Coronary artery (tissue), 2 donors: Measurements from ENCODE around the gene GDPD5.

Source experiments
- DNase-seq: peaks from one replicate; pipeline ENCODE4 v3.0.0-alpha.2; 2017; ENCODE audit warnings: low spot score
- H3K27ac ChIP-seq, 2 donors: fragments of 200-600 bp; sonication (generic); one replicate each; pipeline ENCODE4 v1.5.1; 2016 to 2019
- H3K4me3 ChIP-seq: fragments of 200-600 bp; sonication (generic); 2 replicates; pipeline ENCODE4 v1.5.1; 2016; ENCODE audit warnings: mild to moderate bottlenecking, moderate library complexity
- CTCF ChIP-seq: fragments of 200-600 bp; sonication (generic); IDR thresholded peaks from one replicate; pipeline ENCODE4 v1.5.1; 2019; ENCODE audit warnings: antibody characterized with exemption

The GDPD5 gene

DNA sequence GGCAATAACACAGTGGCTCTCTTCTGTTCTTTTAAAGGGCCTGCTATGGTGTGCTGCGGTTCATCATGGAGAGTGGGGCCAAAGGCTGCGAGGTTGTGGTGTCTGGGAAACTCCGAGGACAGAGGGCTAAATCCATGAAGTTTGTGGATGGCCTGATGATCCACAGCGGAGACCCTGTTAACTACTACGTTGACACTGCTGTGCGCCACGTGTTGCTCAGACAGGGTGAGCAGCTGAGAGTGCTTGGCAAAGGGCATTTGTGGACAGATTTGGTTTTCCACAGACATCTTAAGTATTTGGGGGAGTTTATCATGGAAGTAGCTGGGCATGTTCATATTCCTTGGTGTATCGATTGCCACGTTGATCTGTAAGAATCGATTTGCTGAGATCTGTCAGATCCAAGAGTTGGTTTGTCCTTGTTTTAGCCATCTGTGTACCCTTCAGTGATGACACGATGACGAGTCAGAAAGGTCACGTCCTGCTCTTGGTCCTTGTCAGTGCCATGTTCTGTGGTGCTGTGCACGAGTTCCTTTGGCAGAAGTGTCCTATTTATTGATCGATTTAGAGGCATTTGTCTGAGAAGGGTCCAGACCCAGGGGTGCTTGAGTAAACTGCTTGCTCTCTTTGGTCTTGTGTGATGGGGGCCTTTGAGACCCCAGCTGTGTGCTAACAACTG is 121.6 kb downstream of the GDPD5 start:
- Histone ChIP-seq H3K4me3 (no peak overlapping the region), H3K27ac (no peak overlapping the region)
- DNase-seq, result no peak
- no peak for TF ChIP-seq CTCF

DNA sequence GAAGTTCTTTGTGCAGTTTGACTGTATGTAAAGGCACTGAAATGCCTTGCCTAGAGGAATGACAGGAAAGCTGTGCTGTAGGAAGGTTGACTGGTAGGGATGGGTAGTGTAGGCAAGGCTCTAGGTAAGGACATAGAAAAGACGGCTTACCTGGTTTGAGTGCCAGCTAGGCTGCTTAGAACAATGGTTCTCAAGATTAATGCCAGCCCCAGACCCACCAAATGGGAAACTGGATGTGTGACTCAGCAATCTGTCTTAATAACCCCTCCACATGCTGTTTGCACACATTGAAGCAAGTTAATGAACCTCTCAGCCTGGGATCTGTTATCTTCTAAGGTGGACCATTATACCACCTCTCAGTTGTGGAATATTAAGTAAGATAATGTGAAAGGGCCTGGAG is 122.7 kb downstream of the GDPD5 start:
- no peak for TF ChIP-seq CTCF
- no peak for DNase-seq
- no peak overlapping the region for H3K4me3 ChIP-seq
- no peak overlapping the region for H3K27ac ChIP-seq

DNA sequence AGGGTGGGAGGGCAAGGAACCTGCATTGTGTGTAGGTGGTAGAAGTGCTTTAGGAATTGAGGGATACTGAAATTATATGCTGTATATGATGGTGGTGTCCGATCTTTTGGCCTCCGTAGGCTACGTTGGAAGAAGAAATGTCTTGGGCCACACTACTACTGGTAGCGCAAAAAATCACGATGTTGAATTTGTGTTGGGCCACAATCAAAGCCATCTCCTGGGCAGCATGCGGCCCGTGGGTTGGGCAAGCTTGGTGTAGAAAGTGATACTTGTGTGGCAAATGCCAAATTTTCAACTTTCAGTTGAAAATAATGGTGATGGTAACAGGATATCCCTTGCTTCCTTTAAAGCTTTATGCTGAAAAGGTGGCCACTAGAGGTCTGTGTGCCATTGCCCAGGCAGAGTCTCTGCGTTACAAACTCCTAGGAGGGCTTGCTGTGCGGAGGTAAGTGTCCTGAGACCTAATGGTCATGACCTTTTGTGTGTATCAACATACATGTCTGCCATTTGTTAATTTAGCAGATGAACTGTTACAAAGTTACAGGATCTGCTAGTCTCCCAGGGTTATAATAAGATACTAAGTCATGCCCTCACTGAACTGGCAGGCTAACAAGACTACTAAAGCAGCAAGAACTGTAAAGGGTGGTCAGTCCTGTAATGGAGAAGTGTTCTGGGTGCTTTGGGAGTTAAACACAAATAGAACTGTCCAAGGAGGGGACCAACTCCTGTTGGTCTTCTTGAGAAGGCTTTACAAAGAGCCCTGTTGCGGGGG is 123.6 kb downstream of the GDPD5 start:
- Histone ChIP-seq H3K27ac (no peak overlapping the region), H3K4me3 (peak overlapping the region; percentile 7)
- no peak for TF ChIP-seq CTCF
- no peak for DNase-seq

- Histone ChIP-seq H3K27ac (peak overlapping the region; percentile 92 to 94), H3K4me3 (peak overlapping the region; percentile 90)
- no peak for TF ChIP-seq CTCF
- no peak for DNase-seq
Observed at GRCh38 chr11:75400146-75400865, 125.4 kb downstream of the GDPD5 start.

DNA sequence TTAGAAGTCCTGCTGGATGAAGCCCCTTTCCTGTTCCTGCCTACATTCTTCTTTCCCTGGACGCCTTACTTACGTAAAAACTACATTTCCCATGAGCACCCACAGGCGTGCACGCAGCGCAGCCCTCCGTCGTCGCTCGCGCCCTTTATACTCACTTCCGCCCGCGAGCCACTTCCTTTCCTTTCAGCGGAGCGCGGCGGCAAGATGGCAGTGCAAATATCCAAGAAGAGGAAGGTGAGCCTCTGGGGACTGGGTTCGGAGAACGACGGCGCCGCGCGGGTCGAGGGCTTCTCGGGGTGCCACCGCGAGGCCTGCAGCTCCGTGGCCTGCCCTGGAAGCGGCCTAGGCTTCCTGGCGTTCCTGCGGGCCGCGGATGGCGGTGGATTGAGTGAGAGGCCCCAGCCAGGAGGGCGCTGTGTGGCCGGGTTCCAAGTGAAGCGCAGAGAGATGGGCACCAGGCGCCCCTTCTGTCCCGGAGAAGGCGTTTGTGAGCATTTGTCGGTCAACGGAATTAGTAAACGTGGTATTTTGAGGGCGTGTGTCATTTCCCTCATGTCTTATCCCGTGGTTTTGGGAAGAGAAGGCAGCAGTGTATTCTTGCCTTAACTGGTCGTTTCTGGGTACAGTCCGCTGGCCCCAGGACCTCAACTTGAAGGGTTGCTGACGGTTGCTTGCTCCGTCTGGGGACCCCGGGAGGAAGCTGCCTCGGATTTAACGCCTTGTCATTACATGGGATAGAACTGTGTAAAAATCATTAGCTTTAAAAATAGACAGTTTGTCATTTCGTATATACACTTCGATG is 126.2 kb downstream of the GDPD5 start, which contains the start of gene RPS3:
TSS of gene RPS3 (plus strand) at position 175 of the 802 bp plus-strand sequence. CDS start at position 205, 30 bp downstream.
- Histone ChIP-seq H3K27ac (peak within 1 kb of the TSS; percentile 92 to 94), H3K4me3 (peak within 1 kb of the TSS; percentile 90)
- peak; percentile 93 for DNase-seq
- no peak for TF ChIP-seq CTCF

GRCh38 chr11:75398906-75399305 is 126.8 kb downstream of the GDPD5 start:
- Histone ChIP-seq H3K27ac (no peak overlapping the region), H3K4me3 (no peak overlapping the region)
- DNase-seq, result no peak
- no peak for TF ChIP-seq CTCF
